CD4-positive, CD25-positive, alpha-beta regulatory T cell (primary cell): ENCODE measurements around the gene YJEFN3. TPM values are rescaled to one million over a fixed set of nuclear protein-coding genes. Genes with fewer than 3 reads are reported as not detected.

Source experiments
- ATAC-seq, 2 donors: fragments of 150-1000 bp; cut with Tn5 transposase; one replicate each; pipeline ENCODE4 v1.10.0; 2021; ENCODE audit warnings: low read depth in 2 of 2, moderate number of reproducible peaks in 2 of 2, moderate library complexity in 1 of 2
- DNase-seq, 3 donors: peaks; one replicate each; pipeline versions ENCODE4 v3.0.0 to v3.0.0-alpha.2; 2012 to 2022; ENCODE audit warnings: mixed read lengths in 1 of 3
- H3K27ac ChIP-seq: one replicate; pipeline ENCODE4 v1.7.0; 2013; ENCODE audit warnings: mild to moderate bottlenecking, low read length; ENCODE audit not compliant: insufficient read depth, poor library complexity, severe bottlenecking
- H3K27me3 ChIP-seq: one replicate; pipeline ENCODE4 v1.7.0; 2013; ENCODE audit warnings: low read length; ENCODE audit not compliant: control insufficient read depth, insufficient read depth
- H3K36me3 ChIP-seq: one replicate; pipeline ENCODE4 v1.7.0; 2013; ENCODE audit warnings: mild to moderate bottlenecking, low read length, moderate library complexity; ENCODE audit not compliant: control insufficient read depth, insufficient read depth
- H3K4me1 ChIP-seq: 2 replicates; pipeline ENCODE4 v1.7.0; 2013; ENCODE audit warnings: mild to moderate bottlenecking, low read length; ENCODE audit not compliant: insufficient read depth, control insufficient read depth, poor library complexity, severe bottlenecking
- H3K4me3 ChIP-seq: one replicate; pipeline ENCODE4 v1.7.0; 2013; ENCODE audit warnings: low read depth, mild to moderate bottlenecking, low read length, moderate library complexity
- H3K9me3 ChIP-seq, 2 experiments: 1 replicate in 1 of 2; 2 replicates in 1 of 2; pipeline ENCODE4 v1.7.0; 2013; ENCODE audit warnings: low read length in 2 of 2, mild to moderate bottlenecking in 1 of 2, moderate library complexity in 1 of 2; ENCODE audit not compliant: control insufficient read depth in 2 of 2
- H3K27ac Mint-ChIP-seq, 3 donors: one replicate each; pipeline ENCODE4 v1.8.0; 2020 to 2022; ENCODE audit warnings: mild to moderate bottlenecking in 3 of 3, mixed read lengths in 3 of 3, moderate library complexity in 2 of 3
- H3K27me3 Mint-ChIP-seq: one replicate; pipeline ENCODE4 v1.8.0; 2022; ENCODE audit warnings: mild to moderate bottlenecking, mixed read lengths
- H3K36me3 Mint-ChIP-seq: one replicate; pipeline ENCODE4 v1.8.0; 2020; ENCODE audit warnings: mixed read lengths
- H3K4me1 Mint-ChIP-seq, 4 donors: one replicate each; pipeline ENCODE4 v1.8.0; 2020 to 2022; ENCODE audit warnings: mixed read lengths in 4 of 4, mild to moderate bottlenecking in 1 of 4
- H3K4me3 Mint-ChIP-seq, 4 donors: one replicate each; pipeline ENCODE4 v1.8.0; 2020 to 2022; ENCODE audit warnings: mild to moderate bottlenecking in 4 of 4, mixed read lengths in 4 of 4, moderate library complexity in 3 of 4
- H3K9me3 Mint-ChIP-seq, 7 donors: one replicate each; pipeline ENCODE4 v1.8.0; 2020 to 2022; ENCODE audit warnings: mixed read lengths in 7 of 7, mild to moderate bottlenecking in 3 of 7, moderate library complexity in 2 of 7
- polyA plus RNA-seq, 4 donors: library from polyadenylated mRNA; unstranded; fragments of 300-500 nt; fragmentation: Illumina TruSeq; gene quantifications; one replicate each; pipeline ENCODE4 v1.2.3, GENCODE V29; 2021
- total RNA-seq: library from RNA; stranded (reverse); gene quantifications from one replicate; pipeline ENCODE4 v1.2.3, GENCODE V29; 2022

YJEFN3 gene
- total and polyA plus RNA-seq, 5 donors from 2014 or later = 6.6 TPM; not detected in 4

GRCh38 chr19:19584356-19584755 lies 55.6 kb downstream of the YJEFN3 start:
- Histone ChIP-seq H3K4me1 (peaks cover 8% of the 10 kb centered on the region), H3K9me3 (no peaks in the 10 kb centered on the region), H3K4me3 (no peak overlapping the region), H3K27ac (no peak overlapping the region), H3K27me3 (no peaks in the 10 kb centered on the region), H3K36me3 (peaks cover 4% of the 10 kb centered on the region)
- Mint-ChIP-seq H3K9me3 (no peaks in the 10 kb centered on the region), H3K36me3 (peaks cover 14% of the 10 kb centered on the region), H3K27me3 (no peaks in the 10 kb centered on the region), H3K27ac (peak overlapping the region in 1 of 3 donors; percentile 29), H3K4me1 (peaks cover 0 to 52% (median 14%) of the 10 kb centered on the region in 4 donors), H3K4me3 (no peak overlapping the region)
- DNase-seq (no peak), ATAC-seq (no peak)

Other genes with a start within 250 kb of the YJEFN3 start
- 72.5 TPM for gene SUGP1, start 208.4 kb upstream of the YJEFN3 start, total RNA-seq
- 10 to 100 TPM; 22.7 to 36.3 (median 26.4) TPM for gene SUGP1, start 208.4 kb upstream of the YJEFN3 start, polyA plus RNA-seq
- gene MAU2, start 208.1 kb upstream of the YJEFN3 start, total RNA-seq = 146 TPM
- gene MAU2, start 208.1 kb upstream of the YJEFN3 start, polyA plus RNA-seq = 10 to 100 TPM; 16.5 to 20.6 (median 18.8) TPM
- 134 TPM for gene GATAD2A, start 123.2 kb upstream of the YJEFN3 start, total RNA-seq
- 10 to 100 TPM in 1 of 4 donors, 1 to 10 TPM in 3; 8.1 to 13.9 (median 9.7) TPM for gene GATAD2A, start 123.2 kb upstream of the YJEFN3 start, polyA plus RNA-seq
- 6.2 TPM for gene TSSK6, start 13.4 kb upstream of the YJEFN3 start, total RNA-seq
- gene TSSK6, start 13.4 kb upstream of the YJEFN3 start, polyA plus RNA-seq = 1 to 10 TPM; 1.6 to 3.0 (median 1.8) TPM
- gene NDUFA13, start 12.7 kb upstream of the YJEFN3 start, total RNA-seq = 196 TPM
- 100 to 1,000 TPM; 358 to 453 (median 400) TPM for gene NDUFA13, start 12.7 kb upstream of the YJEFN3 start, polyA plus RNA-seq
- gene CILP2, start 9.4 kb downstream of the YJEFN3 start, total RNA-seq = 0.42 TPM
- under 1 TPM in 3 of 4 donors, not detected in 1; 0.09 to 0.42 (median 0.21) TPM for gene CILP2, start 9.4 kb downstream of the YJEFN3 start, polyA plus RNA-seq
- gene PBX4, start 89.8 kb downstream of the YJEFN3 start, total RNA-seq = 85.3 TPM
- gene PBX4, start 89.8 kb downstream of the YJEFN3 start, polyA plus RNA-seq = 1 to 10 TPM; 4.1 to 7.2 (median 5.9) TPM
- gene LPAR2, start 99.3 kb downstream of the YJEFN3 start, total RNA-seq = 120 TPM
- gene LPAR2, start 99.3 kb downstream of the YJEFN3 start, polyA plus RNA-seq = 10 to 100 TPM; 29.9 to 48.5 (median 40.4) TPM
- gene GMIP, start 114.7 kb downstream of the YJEFN3 start, total RNA-seq = 155 TPM
- gene GMIP, start 114.7 kb downstream of the YJEFN3 start, polyA plus RNA-seq = 10 to 100 TPM; 42.1 to 51.0 (median 45.7) TPM
- gene ATP13A1, start 134.8 kb downstream of the YJEFN3 start, total RNA-seq = 114 TPM
- 10 to 100 TPM; 24.1 to 31.9 (median 30.7) TPM for gene ATP13A1, start 134.8 kb downstream of the YJEFN3 start, polyA plus RNA-seq
- gene ZNF101, start 139.9 kb downstream of the YJEFN3 start, total RNA-seq = 84.4 TPM
- 100 to 1,000 TPM; 123 to 168 (median 142) TPM for gene ZNF101, start 139.9 kb downstream of the YJEFN3 start, polyA plus RNA-seq
- 19.8 TPM for gene ZNF14, start 204.2 kb downstream of the YJEFN3 start, total RNA-seq
- 10 to 100 TPM in 3 of 4 donors, 1 to 10 TPM in 1; 8.5 to 12.4 (median 11.7) TPM for gene ZNF14, start 204.2 kb downstream of the YJEFN3 start, polyA plus RNA-seq